HUES48 (cell line): Measurements from ENCODE around the gene ANKZF1.

ENCODE experiments used
- H3K27ac ChIP-seq: one replicate; pipeline ENCODE4 v1.7.0; 2013; ENCODE audit warnings: low read depth, low read length, inconsistent platforms
- H3K27me3 ChIP-seq: 2 replicates; pipeline ENCODE4 v1.6.1; 2013; ENCODE audit warnings: mild to moderate bottlenecking, low read length; ENCODE audit not compliant: control insufficient read depth, insufficient read depth
- H3K36me3 ChIP-seq: 2 replicates; pipeline ENCODE4 v1.6.1; 2013; ENCODE audit warnings: low read length; ENCODE audit not compliant: control insufficient read depth, insufficient read depth
- H3K4me1 ChIP-seq: 2 replicates; pipeline ENCODE4 v1.6.1; 2013; ENCODE audit warnings: mild to moderate bottlenecking, low read length; ENCODE audit not compliant: control insufficient read depth, insufficient read depth
- H3K4me3 ChIP-seq: 2 replicates; pipeline ENCODE4 v1.5.1; 2013; ENCODE audit warnings: mild to moderate bottlenecking, low read depth, low read length
- H3K9ac ChIP-seq: 2 replicates; pipeline ENCODE4 v1.6.1; 2013; ENCODE audit warnings: mild to moderate bottlenecking, low read depth, low read length, moderate library complexity
- H3K9me3 ChIP-seq: 2 replicates; pipeline ENCODE4 v1.6.1; 2013; ENCODE audit warnings: low read length; ENCODE audit not compliant: control insufficient read depth, insufficient read depth

The ANKZF1 gene

GRCh38 chr2:219279151-219279915 lies 49.7 kb downstream of the ANKZF1 start, which contains the start of gene DNAJB2:
Gene DNAJB2, plus strand, starts transcription at chr2:219279366. Its CDS starts 468 bp downstream, at chr2:219279834.
- Histone ChIP-seq H3K4me1 (peaks cover 26% of the 10 kb centered on the region), H3K9ac (peak within 1 kb of the TSS; percentile 52), H3K27ac (peak within 1 kb of the TSS; percentile 89), H3K27me3 (no peaks in the 10 kb centered on the region), H3K4me3 (peak within 1 kb of the TSS; percentile 63), H3K9me3 (no peaks in the 10 kb centered on the region), H3K36me3 (peaks cover 24% of the 10 kb centered on the region)

- Histone ChIP-seq H3K9me3 (no peaks in the 10 kb centered on the region), H3K4me1 (peaks cover 23% of the 10 kb centered on the region), H3K27me3 (no peaks in the 10 kb centered on the region), H3K36me3 (peaks cover 29% of the 10 kb centered on the region), H3K9ac (peak overlapping the region; percentile 52; the same call in 1 of the 2 replicates), H3K27ac (peak overlapping the region; percentile 89), H3K4me3 (peak overlapping the region; percentile 63)
These were observed 50.4 kb downstream of the ANKZF1 start for GRCh38 chr2:219279916-219280516.

- H3K27ac ChIP-seq: no peak overlapping the region
- H3K9ac ChIP-seq: no peak overlapping the region
- no peaks in the 10 kb centered on the region for H3K9me3 ChIP-seq
- no peak overlapping the region for H3K4me3 ChIP-seq
- H3K4me1 ChIP-seq: peaks cover 25% of the 10 kb centered on the region
- no peaks in the 10 kb centered on the region for H3K27me3 ChIP-seq
- peaks cover 31% of the 10 kb centered on the region for H3K36me3 ChIP-seq
These were observed 51.0 kb downstream of the ANKZF1 start for GRCh38 chr2:219280651-219281050.

GRCh38 chr2:219281588-219281987 lies 52.0 kb downstream of the ANKZF1 start:
- H3K27ac ChIP-seq: no peak overlapping the region
- H3K4me3 ChIP-seq: no peak overlapping the region
- H3K9me3 ChIP-seq: no peaks in the 10 kb centered on the region
- peaks cover 30% of the 10 kb centered on the region for H3K4me1 ChIP-seq
- H3K36me3 ChIP-seq: peaks cover 31% of the 10 kb centered on the region
- no peaks in the 10 kb centered on the region for H3K27me3 ChIP-seq
- no peak overlapping the region for H3K9ac ChIP-seq

- Histone ChIP-seq H3K27me3 (no peaks in the 10 kb centered on the region), H3K27ac (no peak overlapping the region), H3K9ac (no peak overlapping the region), H3K4me3 (no peak overlapping the region), H3K36me3 (peaks cover 31% of the 10 kb centered on the region), H3K4me1 (peaks cover 25% of the 10 kb centered on the region), H3K9me3 (no peaks in the 10 kb centered on the region)
These were observed 52.8 kb downstream of the ANKZF1 start for GRCh38 chr2:219282375-219282774.

- Histone ChIP-seq H3K27me3 (no peaks in the 10 kb centered on the region), H3K27ac (no peak overlapping the region), H3K9me3 (no peaks in the 10 kb centered on the region), H3K4me1 (peaks cover 19% of the 10 kb centered on the region), H3K9ac (no peak overlapping the region), H3K36me3 (peaks cover 31% of the 10 kb centered on the region), H3K4me3 (no peak overlapping the region)
These were observed 53.5 kb downstream of the ANKZF1 start for GRCh38 chr2:219282943-219283581.

- Histone ChIP-seq H3K4me1 (peaks cover 11% of the 10 kb centered on the region; the same call in 1 of the 2 replicates), H3K9me3 (no peaks in the 10 kb centered on the region), H3K27me3 (no peaks in the 10 kb centered on the region), H3K36me3 (peaks cover 31% of the 10 kb centered on the region), H3K9ac (no peak overlapping the region), H3K4me3 (no peak overlapping the region), H3K27ac (no peak overlapping the region)
These were observed 55.1 kb downstream of the ANKZF1 start for GRCh38 chr2:219284501-219285372.

- H3K4me1 ChIP-seq: peaks cover 7% of the 10 kb centered on the region; the same call in 1 of the 2 replicates
- H3K36me3 ChIP-seq: peaks cover 31% of the 10 kb centered on the region
- H3K4me3 ChIP-seq: no peak overlapping the region
- H3K9me3 ChIP-seq: no peaks in the 10 kb centered on the region
- no peak overlapping the region for H3K27ac ChIP-seq
- no peaks in the 10 kb centered on the region for H3K27me3 ChIP-seq
- H3K9ac ChIP-seq: no peak overlapping the region
These were observed 55.7 kb downstream of the ANKZF1 start for GRCh38 chr2:219285373-219285735.

- Histone ChIP-seq H3K36me3 (peaks cover 31% of the 10 kb centered on the region), H3K9me3 (no peaks in the 10 kb centered on the region), H3K4me1 (peaks cover 7% of the 10 kb centered on the region; the same call in 1 of the 2 replicates), H3K27me3 (no peaks in the 10 kb centered on the region), H3K27ac (no peak overlapping the region), H3K9ac (no peak overlapping the region), H3K4me3 (no peak overlapping the region)
These were observed 56.4 kb downstream of the ANKZF1 start for GRCh38 chr2:219285894-219286425.
